ENCODE measurements around the gene ST3GAL3.

ST3GAL3 gene, protein sequence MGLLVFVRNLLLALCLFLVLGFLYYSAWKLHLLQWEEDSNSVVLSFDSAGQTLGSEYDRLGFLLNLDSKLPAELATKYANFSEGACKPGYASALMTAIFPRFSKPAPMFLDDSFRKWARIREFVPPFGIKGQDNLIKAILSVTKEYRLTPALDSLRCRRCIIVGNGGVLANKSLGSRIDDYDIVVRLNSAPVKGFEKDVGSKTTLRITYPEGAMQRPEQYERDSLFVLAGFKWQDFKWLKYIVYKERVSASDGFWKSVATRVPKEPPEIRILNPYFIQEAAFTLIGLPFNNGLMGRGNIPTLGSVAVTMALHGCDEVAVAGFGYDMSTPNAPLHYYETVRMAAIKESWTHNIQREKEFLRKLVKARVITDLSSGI

DNA sequence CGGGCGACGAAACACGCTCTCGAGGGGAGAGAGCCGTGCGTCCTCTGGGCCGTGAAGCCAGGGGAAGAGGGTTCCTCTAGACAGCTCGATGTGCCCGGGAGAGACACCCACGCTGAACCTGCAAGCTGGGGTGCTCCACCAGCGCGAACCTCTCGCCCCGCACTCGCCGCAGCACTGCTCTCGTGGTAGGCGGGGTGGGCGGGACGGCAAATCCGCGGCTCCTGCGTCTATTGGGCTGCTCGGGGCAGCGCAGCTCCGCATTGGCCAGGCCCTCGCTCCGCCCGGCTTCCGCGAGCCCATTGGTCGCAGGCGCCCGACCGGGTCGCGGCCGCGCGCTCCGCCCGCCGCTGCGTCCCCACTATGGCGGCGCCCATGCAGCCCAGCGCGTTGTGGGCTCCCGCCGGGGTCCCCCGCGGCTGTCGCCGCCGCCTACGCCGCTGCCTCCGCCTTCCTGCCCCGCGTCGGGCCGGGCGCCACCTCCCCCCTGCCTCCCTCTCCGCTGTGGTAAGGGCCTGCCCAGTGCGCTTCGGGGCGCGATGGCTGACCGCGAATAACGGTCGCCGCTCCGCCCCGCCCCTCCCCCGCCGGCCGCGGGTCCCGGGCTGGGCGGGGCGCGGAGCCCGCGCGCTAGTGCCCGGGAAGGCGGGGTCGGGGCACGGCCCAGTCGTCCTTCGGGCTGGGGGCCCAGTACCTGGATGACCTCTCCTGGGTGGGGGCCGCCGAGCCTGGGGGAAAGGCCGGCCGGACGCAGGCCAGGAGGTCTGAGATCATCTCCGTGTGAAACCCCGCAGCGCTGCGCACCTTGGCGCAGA, at the start of gene ST3GAL3:
TSS of gene ST3GAL3 (plus strand) at position 347 of the 812 bp plus-strand sequence. CDS start 28,727 bp downstream, outside the sequence.
- DNase-seq (ENCODE audit: low read depth), result peak; percentile 92

DNA sequence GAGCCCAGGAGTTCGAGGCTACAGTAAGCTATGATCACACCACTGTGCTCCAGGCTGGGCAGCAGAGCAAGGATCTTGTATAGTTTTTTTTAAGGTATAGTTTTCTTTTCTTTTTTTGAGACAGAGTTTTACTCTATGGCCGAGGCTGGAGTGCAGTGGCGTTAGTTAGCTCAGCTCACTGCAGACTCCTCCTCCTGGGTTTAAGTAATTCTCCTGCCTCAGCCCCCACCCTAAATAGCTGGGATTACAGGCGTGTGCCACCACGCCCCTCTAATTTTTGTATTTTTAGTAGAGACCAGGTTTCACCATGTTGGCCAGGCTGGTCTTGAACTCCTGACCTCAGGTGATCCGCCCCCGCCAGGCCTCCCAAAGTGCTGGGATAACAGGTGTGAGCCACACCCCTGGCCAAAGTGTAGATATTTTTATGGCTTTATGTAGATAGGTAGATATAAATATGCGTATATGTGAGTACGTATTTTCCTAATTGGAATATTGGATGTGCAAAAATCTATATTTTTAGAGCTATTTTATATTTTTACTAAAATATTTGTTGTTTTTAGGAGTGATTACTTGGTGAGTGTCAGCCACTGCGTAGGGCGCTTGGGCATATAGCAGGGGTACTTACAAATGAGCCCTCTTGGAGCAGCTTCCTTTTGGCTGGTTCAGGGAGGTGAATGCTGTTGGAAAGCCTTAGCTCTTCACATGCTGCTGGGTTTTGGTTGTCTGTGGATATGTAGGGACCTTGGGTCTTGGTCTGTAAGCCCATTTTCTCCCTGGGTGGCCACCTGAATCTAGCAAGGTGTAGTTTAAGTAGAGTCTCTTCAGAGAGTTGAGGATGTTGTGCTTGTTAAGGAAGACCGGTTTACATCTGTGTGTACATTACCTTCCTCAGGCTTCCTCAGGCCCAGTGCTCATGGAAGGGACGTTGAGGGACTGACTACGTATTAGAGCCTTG, 47.8 kb upstream of the ST3GAL3 start:
- no peak for DNase-seq (ENCODE audit: low read depth)

DNA sequence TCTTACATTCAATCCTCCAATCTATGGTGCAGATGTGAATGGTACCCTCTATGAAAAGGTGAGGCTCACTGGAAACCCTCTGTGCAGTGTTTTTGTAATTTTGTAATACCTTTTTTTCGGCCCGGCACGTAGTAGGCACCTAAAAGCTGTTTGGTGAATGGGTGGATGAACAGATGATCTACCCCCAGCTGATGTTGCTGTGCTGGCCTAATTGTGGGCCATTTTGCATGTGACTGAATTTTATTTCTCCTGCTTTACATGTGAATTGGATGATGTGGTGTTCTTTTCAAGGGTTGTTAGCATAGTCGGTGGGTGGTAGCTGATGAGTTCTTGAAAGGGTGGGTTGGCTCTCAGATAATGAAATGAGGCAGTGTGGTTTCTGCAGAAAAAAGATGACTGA, 47.0 kb upstream of the ST3GAL3 start:
- no peak for DNase-seq (ENCODE audit: low read depth)

DNA sequence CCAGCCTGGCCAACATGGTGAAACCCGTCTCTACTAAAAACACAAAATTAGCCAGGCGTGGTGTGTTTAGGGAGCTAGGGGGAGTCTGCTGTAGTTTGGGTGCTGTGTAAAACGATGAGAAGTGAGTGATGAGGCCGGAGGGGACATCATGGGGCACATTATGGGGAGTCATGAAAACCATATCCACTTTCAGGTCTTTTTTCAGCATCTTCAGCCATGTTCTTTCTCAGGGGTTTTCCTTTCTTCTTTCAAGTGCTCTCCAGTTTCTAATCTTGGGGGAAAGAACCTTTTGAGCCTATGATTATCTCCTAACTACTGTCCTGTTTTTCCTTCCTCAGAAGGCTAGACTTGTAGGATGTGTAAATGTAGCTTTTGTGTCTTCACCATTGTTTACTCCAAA, 43.0 kb upstream of the ST3GAL3 start:
- DNase-seq (ENCODE audit: low read depth), result no peak

DNA sequence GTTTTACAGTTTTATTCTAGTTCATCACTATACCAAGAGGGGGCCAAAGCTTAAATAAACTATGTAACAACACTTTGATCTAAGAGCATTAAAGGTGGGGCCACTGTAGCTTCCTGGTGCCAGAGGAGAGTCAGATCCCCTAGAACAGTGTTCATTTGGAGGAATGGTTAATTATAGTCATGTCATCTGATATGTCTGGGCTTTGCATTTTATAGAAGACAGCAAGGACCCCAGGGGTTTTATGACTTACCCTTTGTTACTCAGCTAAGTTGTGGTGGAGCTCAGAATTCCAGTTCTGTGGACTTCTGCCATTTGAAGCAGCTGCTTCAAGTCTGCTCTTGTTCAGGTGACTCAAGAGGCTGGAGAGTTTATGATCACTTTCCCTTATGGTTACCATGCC, 40.7 kb upstream of the ST3GAL3 start:
- DNase-seq (ENCODE audit: low read depth), result no peak

DNA sequence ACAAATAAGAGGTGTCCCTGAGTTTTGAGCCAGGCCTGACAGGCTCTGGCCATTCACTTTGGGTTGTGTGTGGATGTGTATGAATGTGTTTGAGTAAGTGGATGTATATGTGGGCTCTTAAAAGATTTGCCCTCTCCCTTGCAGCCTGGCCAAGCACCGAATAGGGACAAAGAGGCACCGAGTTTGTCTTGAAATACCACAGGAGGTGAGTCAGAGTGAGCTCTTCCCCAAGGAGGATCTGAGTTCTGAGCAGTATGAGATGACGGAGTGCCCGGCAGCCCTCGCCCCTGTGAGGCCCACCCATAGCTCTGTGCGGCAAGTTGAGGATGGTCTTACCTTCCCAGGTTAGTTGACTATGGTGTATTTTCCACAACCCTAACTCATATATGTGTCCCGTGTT, 38.4 kb upstream of the ST3GAL3 start:
- no peak for DNase-seq (ENCODE audit: low read depth)

DNA sequence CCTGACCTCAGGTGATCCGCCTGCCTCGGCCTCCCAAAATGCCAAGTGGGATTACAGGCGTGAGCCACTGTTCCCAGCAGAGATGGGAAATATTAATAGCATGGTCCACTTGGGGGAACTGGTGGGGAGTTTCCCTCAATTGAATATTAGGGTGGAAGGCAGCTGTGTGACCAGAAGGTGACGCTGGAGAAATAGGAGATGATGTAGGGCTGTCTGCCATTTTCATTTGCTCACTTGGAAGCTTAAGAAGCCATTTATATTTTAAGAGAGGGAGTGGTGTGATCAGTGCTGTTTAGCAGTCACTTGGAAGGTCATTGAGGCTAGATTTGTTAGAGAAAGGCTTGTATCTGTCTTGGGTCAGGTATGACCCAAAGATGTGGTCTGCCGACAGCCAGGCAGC, 37.5 kb upstream of the ST3GAL3 start:
- no peak for DNase-seq (ENCODE audit: low read depth)

DNA sequence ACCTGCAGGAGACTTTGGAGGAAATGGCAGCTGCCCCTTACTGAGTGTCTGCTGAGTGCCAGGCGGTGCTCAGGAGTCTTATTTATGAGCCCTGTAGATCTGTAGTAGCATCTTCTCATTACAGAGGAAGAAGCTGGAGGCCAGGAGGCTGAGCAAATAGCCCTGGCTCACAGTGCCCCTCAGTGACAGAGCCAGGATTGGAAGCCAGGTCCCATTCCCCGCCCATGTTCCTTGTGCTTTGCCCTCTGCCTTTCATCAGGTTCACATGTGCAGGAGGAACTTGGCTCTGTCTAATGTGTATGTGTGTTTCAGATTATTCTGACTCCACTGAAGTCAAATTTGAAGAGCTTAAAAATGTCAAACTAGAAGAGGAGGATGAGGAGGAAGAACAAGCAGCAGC, 36.1 kb upstream of the ST3GAL3 start:
- no peak for DNase-seq (ENCODE audit: low read depth)

DNA sequence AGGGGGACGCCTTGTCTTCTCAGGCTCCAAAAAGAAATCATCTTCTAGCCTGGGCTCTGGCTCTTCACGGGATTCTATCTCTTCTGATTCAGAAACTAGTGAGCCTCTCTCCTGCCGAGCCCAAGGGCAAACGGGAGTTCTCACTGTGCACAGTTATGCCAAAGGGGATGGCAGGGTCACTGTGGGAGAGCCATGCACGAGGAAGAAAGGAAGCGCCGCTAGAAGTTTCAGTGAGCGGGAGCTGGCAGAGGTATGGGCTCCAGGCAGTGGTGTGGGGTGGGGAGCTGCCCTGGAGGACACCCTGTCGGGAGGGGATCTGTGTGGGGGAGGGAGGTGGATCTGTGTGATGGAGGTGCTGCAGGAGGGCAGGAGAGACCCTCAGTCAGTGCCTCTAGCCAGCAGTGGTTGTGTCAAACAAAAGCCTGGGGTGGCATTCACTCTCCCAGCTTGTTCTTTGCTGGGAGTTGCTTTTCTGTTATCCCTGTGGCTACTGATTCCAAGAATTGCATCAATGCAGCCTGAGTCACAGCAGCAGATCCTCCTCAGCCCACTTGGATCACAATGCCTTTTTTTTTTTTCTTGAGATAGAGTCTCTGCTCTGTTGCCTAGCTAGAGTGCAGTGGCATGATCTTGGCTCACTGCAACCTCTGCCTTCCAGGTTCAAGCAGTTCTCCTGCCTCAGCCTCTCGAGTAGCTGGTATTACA, 35.6 kb upstream of the ST3GAL3 start:
- no peak for DNase-seq (ENCODE audit: low read depth)

DNA sequence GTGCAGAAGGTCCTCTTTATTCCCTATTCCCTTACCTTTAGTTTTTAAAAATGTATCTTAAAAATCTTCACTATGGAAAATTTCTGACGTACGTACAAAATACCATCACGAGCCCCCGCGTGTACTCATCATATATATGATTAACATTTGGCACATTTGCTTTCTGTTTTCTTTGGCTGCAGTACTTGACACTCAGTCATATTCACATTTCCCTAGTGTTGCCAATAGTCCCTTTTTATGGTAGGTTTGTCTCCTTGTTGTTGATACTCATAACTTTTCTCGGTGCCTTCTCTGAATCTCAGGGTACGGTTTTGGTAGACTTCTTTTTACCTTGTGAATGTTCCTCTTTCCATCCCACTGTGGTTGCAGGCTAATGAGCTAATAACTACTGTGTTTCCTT, 34.1 kb upstream of the ST3GAL3 start:
- no peak for DNase-seq (ENCODE audit: low read depth)

DNA sequence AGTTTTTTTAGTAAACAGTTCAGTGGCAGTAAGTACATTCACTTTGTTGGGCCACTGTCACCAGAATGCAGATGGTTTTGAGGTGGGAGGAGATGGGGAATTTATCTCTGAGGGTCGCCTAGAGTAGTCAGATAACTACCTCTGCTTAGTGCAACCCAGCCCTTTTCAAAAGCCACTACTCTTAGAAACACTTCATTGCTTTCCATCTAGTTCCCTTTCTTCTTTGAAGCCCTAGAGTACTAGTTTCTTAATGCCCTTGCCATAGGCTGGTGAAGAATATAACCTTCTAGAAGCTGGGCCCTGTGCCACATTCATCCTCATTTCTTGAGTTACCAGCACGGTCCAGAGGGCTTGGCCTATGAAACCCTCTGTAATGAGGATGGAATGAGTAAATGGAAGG, 28.4 kb upstream of the ST3GAL3 start:
- DNase-seq (ENCODE audit: low read depth), result no peak

DNA sequence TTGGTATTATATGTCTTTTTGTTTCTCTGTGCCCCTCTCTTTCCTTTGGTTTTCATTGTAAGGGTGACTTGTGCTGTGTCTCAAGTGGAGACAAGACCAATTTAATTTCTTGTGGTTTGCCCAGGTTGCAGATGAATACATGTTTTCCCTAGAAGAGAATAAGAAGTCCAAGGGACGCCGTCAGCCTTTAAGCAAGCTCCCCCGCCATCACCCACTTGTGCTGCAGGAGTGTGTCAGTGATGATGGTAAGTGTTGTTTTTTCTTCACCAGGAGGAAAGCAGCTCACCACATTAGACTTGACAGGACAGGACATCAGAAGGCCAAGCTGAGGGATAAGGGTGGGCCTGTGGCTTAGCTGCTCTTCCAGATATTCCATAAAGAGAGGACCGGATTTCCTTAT, 23.8 kb upstream of the ST3GAL3 start:
- DNase-seq (ENCODE audit: low read depth), result no peak

DNA sequence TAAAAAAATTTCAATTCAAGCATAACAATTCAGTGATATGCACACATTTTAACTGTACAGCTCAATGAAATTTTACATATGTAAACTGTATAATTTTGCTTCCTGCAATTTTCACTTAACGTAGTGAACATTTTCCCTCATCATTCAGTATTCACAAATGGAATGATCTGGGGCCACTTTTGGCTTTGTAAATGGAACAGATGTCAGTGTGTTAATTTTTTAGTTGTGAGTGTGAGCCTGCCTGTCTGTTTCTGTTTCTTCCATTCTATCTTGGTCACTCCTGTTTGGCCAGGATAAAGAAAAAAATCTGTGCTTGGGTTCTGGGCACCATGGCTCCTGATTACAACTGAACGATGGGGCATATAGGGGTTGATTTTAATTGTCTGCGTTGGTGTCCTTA, 20.5 kb upstream of the ST3GAL3 start:
- no peak for DNase-seq (ENCODE audit: low read depth)

DNA sequence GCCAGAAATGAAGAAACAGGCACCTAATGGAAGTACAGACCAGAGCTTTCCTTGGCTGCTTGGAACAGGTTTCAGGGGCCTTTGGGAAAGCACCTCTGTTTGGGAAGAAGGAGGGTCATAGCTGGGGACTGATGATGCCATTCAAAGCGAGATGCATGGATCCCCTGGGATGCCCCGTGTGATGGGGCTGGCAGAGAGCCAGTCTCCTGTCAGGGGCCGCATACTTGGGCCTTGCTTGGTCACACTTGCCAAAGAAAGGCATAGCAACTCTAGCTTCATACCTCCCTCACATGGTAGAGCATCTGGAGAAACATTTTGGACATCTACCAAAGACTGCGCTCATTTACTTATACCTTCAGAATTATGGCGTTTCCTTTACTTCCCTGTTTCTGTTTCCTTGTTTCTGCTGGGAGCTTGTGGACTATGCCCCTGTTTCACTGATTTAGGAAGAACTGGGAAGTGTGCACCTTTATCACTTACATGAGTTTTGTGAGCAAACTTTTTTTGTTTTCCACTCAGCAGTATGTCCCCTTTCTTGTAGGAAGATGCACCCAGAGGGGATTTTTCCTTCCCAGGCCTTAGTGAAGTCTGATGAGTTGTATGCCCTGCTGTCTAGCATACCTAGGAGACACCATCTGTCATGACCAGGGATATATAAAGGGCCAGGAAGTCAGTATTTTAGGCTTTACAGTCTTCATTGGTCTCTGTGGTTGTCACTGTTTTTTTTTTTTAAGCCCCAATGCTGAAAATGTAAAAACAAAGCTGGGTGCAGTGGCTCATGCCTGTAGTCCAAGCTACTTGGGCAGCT, 19.8 kb upstream of the ST3GAL3 start:
- no peak for DNase-seq (ENCODE audit: low read depth)

DNA sequence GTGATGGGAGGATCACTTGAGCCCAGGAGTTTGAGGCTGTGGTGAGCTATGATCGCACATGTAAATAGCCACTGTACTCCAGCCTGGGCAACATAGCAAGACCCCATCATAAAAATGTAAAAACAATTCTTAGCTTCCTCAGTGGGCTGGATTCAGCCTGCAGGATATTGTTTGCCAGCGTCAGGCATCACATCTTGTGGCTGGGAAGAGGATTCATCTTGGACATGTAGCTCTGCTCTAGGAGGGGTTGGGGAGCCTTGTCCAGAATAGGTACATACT, 19.3 kb upstream of the ST3GAL3 start:
- no peak for DNase-seq (ENCODE audit: low read depth)

DNA sequence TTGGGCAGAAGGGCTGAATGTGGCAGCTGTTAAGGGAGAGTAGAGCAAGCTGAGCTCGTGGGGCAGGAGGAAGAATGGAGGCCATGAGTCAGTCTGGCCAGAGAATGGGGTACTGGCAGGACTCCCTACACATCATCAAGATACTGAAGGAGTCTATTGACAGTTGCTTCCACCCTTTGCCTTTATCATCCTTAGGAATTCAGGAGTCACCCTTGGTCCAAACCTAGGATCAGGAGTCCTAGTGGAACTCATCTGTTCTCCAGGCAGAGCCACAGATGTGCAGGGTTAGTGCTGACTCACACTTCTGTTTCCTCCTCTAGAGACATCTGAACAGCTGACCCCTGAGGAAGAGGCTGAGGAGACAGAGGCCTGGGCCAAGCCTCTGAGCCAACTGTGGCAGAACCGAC, 18.7 kb upstream of the ST3GAL3 start:
- DNase-seq (ENCODE audit: low read depth), result no peak

DNA sequence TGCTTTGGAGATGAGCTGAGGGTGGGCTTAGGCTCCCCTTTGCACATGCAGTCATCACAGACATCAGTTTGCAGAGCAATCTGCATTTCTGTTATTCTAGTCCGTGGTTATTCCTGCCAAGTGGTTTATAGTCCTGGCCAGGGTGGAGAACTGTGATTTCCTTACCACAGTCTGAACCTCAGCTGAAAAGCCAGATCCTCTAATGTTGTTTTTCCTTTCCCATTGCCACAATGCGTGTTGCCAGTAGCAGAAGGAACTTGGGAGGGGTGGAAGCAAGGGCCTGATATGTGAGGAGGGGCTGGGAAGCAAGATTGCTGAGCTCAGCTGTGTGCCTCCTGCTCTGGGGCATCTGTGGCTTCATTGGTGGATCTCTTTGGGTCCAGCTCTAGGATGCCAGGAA, 18.0 kb upstream of the ST3GAL3 start:
- no peak for DNase-seq (ENCODE audit: low read depth)

DNA sequence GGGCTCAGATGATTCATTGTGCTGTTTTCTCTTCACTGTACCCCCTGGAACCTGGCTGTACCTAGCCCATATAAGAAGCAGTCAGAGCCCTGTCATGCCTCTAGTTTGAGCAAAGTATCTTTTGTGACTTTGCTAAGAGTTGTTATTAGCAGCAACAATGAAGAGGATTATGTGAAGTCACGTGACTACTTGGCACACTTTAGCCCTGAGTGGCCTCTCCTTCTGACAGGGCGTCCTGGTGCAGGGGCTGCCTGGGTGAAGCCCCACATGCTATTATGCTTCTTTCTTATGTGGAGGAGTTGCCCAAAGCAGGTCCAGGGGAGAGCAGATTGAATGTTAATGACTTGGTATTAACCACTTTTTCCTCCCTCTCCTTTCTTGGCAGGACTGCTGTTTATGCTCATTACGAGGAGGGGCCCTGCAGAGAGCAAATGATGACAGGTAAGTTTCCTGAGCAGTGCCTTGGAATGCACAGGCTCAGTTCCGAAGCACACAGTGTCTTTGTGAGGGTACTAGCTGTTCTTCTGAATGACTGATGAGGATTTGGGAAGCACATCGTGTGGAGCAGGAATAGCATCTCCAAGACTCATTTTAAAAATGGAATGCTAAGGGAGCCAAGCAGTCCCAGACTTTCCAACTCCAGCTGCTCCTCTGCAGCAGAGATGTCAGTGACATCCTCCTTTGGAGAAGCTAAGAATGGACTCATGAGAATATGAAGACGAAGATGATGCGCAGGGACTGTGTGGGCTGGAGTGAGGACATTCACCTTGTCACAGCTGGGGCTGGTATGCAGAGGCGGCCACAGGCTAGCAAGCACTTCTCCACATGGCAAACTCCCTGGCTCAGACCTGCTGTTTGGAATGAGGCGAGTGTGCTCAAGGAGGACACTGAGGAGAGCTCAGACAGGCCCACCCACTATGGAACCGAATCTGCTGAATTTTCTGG, 15.2 kb upstream of the ST3GAL3 start:
- no peak for DNase-seq (ENCODE audit: low read depth)

DNA sequence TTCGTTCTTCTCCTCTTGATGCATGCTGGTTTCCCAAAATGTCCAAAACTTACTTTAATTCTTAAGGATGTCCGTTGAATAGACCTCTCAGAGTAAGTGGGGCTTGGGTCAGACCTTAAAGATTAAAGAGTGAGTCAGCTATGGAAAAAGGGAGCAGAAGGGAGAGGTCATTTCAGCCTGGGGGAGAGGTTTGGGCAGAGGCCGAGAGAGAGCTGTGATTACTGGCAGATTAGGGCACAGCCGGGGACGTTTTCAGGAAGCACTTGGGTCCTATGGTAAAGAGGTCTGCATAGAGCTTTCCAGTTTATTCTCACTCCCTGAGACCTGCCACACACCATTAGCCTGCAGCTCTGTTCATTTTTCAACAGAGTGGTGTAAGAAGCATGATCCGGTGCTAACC, 14.0 kb upstream of the ST3GAL3 start:
- DNase-seq (ENCODE audit: low read depth), result no peak

DNA sequence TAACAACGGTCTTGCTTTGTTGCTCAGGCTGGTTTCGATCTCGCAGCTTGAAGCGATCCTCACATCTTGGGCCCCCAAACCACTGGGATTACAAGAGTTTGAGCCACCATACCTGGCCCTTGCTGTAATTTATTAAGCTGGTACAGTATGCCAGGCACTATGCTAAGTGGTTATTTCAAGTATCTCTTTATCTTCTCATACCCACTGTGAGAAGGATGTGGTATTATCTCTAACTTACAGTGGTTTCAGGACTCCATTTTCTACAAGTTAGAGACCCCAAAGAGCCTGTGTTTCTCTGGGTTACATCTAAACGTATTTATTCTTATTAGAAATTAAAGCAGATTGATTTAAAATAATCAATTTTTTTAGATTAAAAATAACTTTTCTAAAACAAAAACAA, 8.1 kb upstream of the ST3GAL3 start:
- no peak for DNase-seq (ENCODE audit: low read depth)

Measured in activated T-cell treated with anti-CD3 and anti-CD28 coated beads for 24 hours (primary cell).